Measurements from ENCODE around the gene RALGAPA2. TPM values are rescaled to one million over a fixed set of nuclear protein-coding genes. Genes with fewer than 3 reads are reported as not detected.

RALGAPA2 gene
- total and polyA plus RNA-seq, 2 donors (not counting 1 experiment from before 2014, with no cell fraction given) = 1.2 to 7.6 TPM

DNA sequence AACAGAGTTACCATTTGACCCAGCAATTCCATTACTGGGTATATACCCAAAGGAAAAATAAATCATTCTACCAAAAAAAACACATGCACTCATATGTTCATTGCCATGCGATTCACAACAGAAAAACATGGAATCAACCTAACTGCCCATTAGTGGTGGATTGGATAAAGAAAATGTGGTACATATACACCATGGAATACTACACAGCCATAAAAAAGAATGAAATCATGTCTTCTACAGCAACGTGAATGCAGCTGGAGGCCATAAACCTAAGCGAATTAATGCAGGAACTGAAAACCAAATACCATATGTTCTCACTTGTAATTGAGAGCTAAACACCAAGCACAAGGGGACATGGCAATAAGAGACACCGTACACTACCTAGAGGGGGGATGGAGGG, 12.5 kb downstream of the RALGAPA2 start:
- no peaks in the 10 kb centered on the region for H4K20me1 ChIP-seq (ENCODE audit: control insufficient read depth, extremely low read depth, insufficient read depth, low read length)
- no peak overlapping the region for H3K4me3 ChIP-seq (replicated peaks in 1 of 4; ENCODE audit: control extremely low read depth in 1 of 4, insufficient read depth in 1 of 4, low read depth in 3 of 4, low read length in 4 of 4)
- TF ChIP-seq CTCF (conservative IDR thresholded peaks at IDR 0.05 in 1 of 2, IDR thresholded peaks at IDR 0.05 in 1 of 2; ENCODE audit: low read depth in 1 of 2, low read length in 2 of 2) = no peak
- no peak for TF ChIP-seq EZH2 (IDR thresholded peaks at IDR 0.05; ENCODE audit: low read length, missing control alignments)
- H3K36me3 ChIP-seq (ENCODE audit: control insufficient read depth, insufficient read depth, low read length) = no peaks in the 10 kb centered on the region
- no peak overlapping the region for H2AFZ ChIP-seq (ENCODE audit: low read length)
- no peak overlapping the region for H3K4me2 ChIP-seq (ENCODE audit: extremely low read depth, insufficient read depth, low read length)
- H3K9ac ChIP-seq (ENCODE audit: insufficient read depth, low read length) = no peak overlapping the region
- no peaks in the 10 kb centered on the region for H3K9me3 ChIP-seq (ENCODE audit: control insufficient read depth, insufficient read depth, low read depth, low read length)
- no peaks in the 10 kb centered on the region for H3K79me2 ChIP-seq (ENCODE audit: control insufficient read depth, insufficient read depth, low read length)
- H3K27me3 ChIP-seq (ENCODE audit: control insufficient read depth, insufficient read depth, low read length) = no peaks in the 10 kb centered on the region
- no peak overlapping the region for H3K27ac ChIP-seq (ENCODE audit: insufficient read depth, low read length)
- no peak for DNase-seq (ENCODE audit: low read depth in 2 of 2)
- H3K4me1 ChIP-seq (ENCODE audit: control insufficient read depth, extremely low read depth, insufficient read depth, low read length) = no peaks in the 10 kb centered on the region

DNA sequence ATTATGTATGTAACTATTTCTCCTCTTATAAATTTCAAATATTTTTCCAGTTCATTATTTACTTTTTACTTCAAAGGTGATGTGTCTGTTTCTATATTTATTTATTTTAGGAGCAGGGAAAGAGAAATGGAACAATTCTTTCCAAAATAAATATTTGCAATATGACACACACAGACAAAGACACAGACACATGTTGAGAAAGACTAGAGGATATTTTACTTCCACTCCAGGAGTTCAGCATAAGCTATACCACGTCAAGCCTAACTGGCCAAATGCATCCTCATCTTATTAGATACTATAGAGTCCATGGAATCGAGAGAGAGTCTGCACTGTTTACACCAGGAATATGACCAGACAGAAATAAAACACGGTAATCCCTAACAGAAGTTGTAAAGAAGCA, 13.3 kb downstream of the RALGAPA2 start:
- no peak overlapping the region for H3K4me3 ChIP-seq (replicated peaks in 1 of 4; ENCODE audit: control extremely low read depth in 1 of 4, insufficient read depth in 1 of 4, low read depth in 3 of 4, low read length in 4 of 4)
- TF ChIP-seq EZH2 (IDR thresholded peaks at IDR 0.05; ENCODE audit: low read length, missing control alignments) (no peak), CTCF (conservative IDR thresholded peaks at IDR 0.05 in 1 of 2, IDR thresholded peaks at IDR 0.05 in 1 of 2; ENCODE audit: low read depth in 1 of 2, low read length in 2 of 2) (no peak)
- H3K4me2 ChIP-seq (ENCODE audit: extremely low read depth, insufficient read depth, low read length) = no peak overlapping the region
- no peak for DNase-seq (ENCODE audit: low read depth in 2 of 2)
- no peaks in the 10 kb centered on the region for H3K27me3 ChIP-seq (ENCODE audit: control insufficient read depth, insufficient read depth, low read length)
- no peaks in the 10 kb centered on the region for H3K79me2 ChIP-seq (ENCODE audit: control insufficient read depth, insufficient read depth, low read length)
- no peak overlapping the region for H3K27ac ChIP-seq (ENCODE audit: insufficient read depth, low read length)
- no peaks in the 10 kb centered on the region for H3K36me3 ChIP-seq (ENCODE audit: control insufficient read depth, insufficient read depth, low read length)
- H4K20me1 ChIP-seq (ENCODE audit: control insufficient read depth, extremely low read depth, insufficient read depth, low read length) = no peaks in the 10 kb centered on the region
- H3K9me3 ChIP-seq (ENCODE audit: control insufficient read depth, insufficient read depth, low read depth, low read length) = no peaks in the 10 kb centered on the region
- no peak overlapping the region for H2AFZ ChIP-seq (ENCODE audit: low read length)
- H3K9ac ChIP-seq (ENCODE audit: insufficient read depth, low read length) = no peak overlapping the region
- H3K4me1 ChIP-seq (ENCODE audit: control insufficient read depth, extremely low read depth, insufficient read depth, low read length) = no peaks in the 10 kb centered on the region

DNA sequence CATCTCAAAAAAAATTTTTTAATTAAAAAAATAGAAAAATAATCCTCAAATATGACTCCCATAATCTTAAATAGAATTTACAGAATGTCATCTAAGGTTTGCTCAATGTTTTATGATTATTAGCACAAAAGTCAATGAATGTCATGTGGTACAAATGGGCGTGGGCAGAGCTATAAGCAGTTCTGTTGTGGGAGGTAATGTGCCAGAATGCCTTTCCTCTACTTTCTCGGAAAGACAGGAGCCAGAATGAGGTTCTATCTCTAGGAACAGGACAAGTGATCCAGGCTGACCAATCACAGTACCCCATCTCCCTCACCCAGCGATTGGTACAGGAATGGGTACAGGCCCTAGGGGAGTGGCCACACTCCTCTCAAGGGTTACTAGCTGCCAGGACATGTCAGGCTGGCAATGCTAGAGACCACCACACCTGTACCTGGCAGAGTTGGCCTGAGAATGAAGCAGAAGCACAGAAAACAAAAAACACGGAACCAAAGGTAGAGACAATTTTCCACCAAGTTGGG, 15.1 kb downstream of the RALGAPA2 start:
- DNase-seq (ENCODE audit: low read depth in 2 of 2) = no peak
- TF ChIP-seq CTCF (conservative IDR thresholded peaks at IDR 0.05 in 1 of 2, IDR thresholded peaks at IDR 0.05 in 1 of 2; ENCODE audit: low read depth in 1 of 2, low read length in 2 of 2) (no peak), EZH2 (IDR thresholded peaks at IDR 0.05; ENCODE audit: low read length, missing control alignments) (no peak)
- no peak overlapping the region for H3K4me3 ChIP-seq (replicated peaks in 1 of 4; ENCODE audit: control extremely low read depth in 1 of 4, insufficient read depth in 1 of 4, low read depth in 3 of 4, low read length in 4 of 4)

More for the DNA sequence above, 15.1 kb downstream of the RALGAPA2 start:
- Histone ChIP-seq H3K4me1 (ENCODE audit: control insufficient read depth, extremely low read depth, insufficient read depth, low read length) (no peaks in the 10 kb centered on the region), H3K4me2 (ENCODE audit: extremely low read depth, insufficient read depth, low read length) (no peak overlapping the region), H3K27ac (ENCODE audit: insufficient read depth, low read length) (no peak overlapping the region), H3K27me3 (ENCODE audit: control insufficient read depth, insufficient read depth, low read length) (no peaks in the 10 kb centered on the region), H4K20me1 (ENCODE audit: control insufficient read depth, extremely low read depth, insufficient read depth, low read length) (no peaks in the 10 kb centered on the region), H2AFZ (ENCODE audit: low read length) (no peak overlapping the region), H3K9me3 (ENCODE audit: control insufficient read depth, insufficient read depth, low read depth, low read length) (no peaks in the 10 kb centered on the region), H3K9ac (ENCODE audit: insufficient read depth, low read length) (no peak overlapping the region), H3K36me3 (ENCODE audit: control insufficient read depth, insufficient read depth, low read length) (no peaks in the 10 kb centered on the region), H3K79me2 (ENCODE audit: control insufficient read depth, insufficient read depth, low read length) (no peaks in the 10 kb centered on the region)
